RWPE2 (cell line): Measurements from ENCODE around the gene ERF.

Experiments used
- ATAC-seq: fragments of 200-7000 bp; cut with Tn5 transposase; 3 replicates; pipeline ENCODE4 v1.9.1; 2021; ENCODE audit warnings: low read depth
- DNase-seq: peaks from one replicate; pipeline ENCODE4 v3.0.0-alpha.2; 2020; ENCODE audit warnings: low spot score
- H3K27ac ChIP-seq: fragments of 450-650 bp; 2 replicates; pipeline ENCODE4 v1.5.1; 2017; ENCODE audit warnings: mild to moderate bottlenecking; ENCODE audit not compliant: poor library complexity, severe bottlenecking
- H3K27me3 ChIP-seq: fragments of 250-450 bp; sonication (Bioruptor Pico); 2 replicates; pipeline ENCODE4 v1.5.1; 2021; ENCODE audit warnings: mild to moderate bottlenecking, moderate library complexity; ENCODE audit not compliant: insufficient read depth, poor library complexity, severe bottlenecking
- H3K36me3 ChIP-seq: fragments of 250-450 bp; sonication (Bioruptor Pico); 2 replicates; pipeline ENCODE4 v1.5.1; 2020; ENCODE audit warnings: low read depth, mild to moderate bottlenecking, moderate library complexity
- H3K4me1 ChIP-seq: fragments of 250-450 bp; sonication (Bioruptor Pico); 2 replicates; pipeline ENCODE4 v1.5.1; 2021; ENCODE audit warnings: mild to moderate bottlenecking, moderate library complexity; ENCODE audit not compliant: insufficient read depth, poor library complexity, severe bottlenecking
- H3K4me3 ChIP-seq: fragments of 250-450 bp; sonication (Bioruptor Pico); 2 replicates; pipeline ENCODE4 v1.5.1; 2021; ENCODE audit warnings: mild to moderate bottlenecking, moderate library complexity; ENCODE audit not compliant: severe bottlenecking
- H3K9me3 ChIP-seq: fragments of 250-450 bp; sonication (Bioruptor Pico); 2 replicates; pipeline ENCODE4 v1.5.1; 2021; ENCODE audit warnings: mild to moderate bottlenecking, moderate library complexity; ENCODE audit not compliant: severe bottlenecking
- CTCF ChIP-seq: fragments of 450-650 bp; IDR thresholded peaks from one replicate; pipeline ENCODE4 v1.5.1; 2017; ENCODE audit warnings: mild to moderate bottlenecking, moderate library complexity; ENCODE audit not compliant: poor library complexity, severe bottlenecking

The ERF gene

GRCh38 chr19:42200116-42200715 is 54.7 kb downstream of the ERF start:
- Histone ChIP-seq H3K27me3 (no peaks in the 10 kb centered on the region), H3K36me3 (peaks cover 57% of the 10 kb centered on the region), H3K9me3 (no peaks in the 10 kb centered on the region), H3K27ac (peak overlapping the region; percentile 88), H3K4me3 (no peak overlapping the region), H3K4me1 (peaks cover 31% of the 10 kb centered on the region)
- ATAC-seq (no peak), DNase-seq (no peak)
- TF ChIP-seq CTCF, result peak; percentile 33

GRCh38 chr19:42199440-42200115 is 55.4 kb downstream of the ERF start:
- no peaks in the 10 kb centered on the region for H3K9me3 ChIP-seq
- DNase-seq (peak; percentile 84), ATAC-seq (peak; percentile 86)
- peaks cover 31% of the 10 kb centered on the region for H3K4me1 ChIP-seq
- H3K27me3 ChIP-seq, result no peaks in the 10 kb centered on the region
- peak overlapping the region; percentile 88 for H3K27ac ChIP-seq
- no peak overlapping the region for H3K4me3 ChIP-seq
- H3K36me3 ChIP-seq, result peaks cover 52% of the 10 kb centered on the region
- peak; percentile 67 for TF ChIP-seq CTCF

- H3K36me3 ChIP-seq, result peaks cover 46% of the 10 kb centered on the region
- ATAC-seq, result peak; percentile 11
- H3K4me3 ChIP-seq, result no peak overlapping the region
- DNase-seq, result no peak
- no peaks in the 10 kb centered on the region for H3K27me3 ChIP-seq
- TF ChIP-seq CTCF, result no peak
- H3K4me1 ChIP-seq, result peaks cover 31% of the 10 kb centered on the region
- H3K27ac ChIP-seq, result peak overlapping the region; percentile 88
- H3K9me3 ChIP-seq, result peaks cover under 1% of the 10 kb centered on the region
Measured at GRCh38 chr19:42198676-42199439, 56.1 kb downstream of the ERF start.
